ENCODE results near the gene LGALS1.
A peak's percentile ranks its signal among the peaks of the same experiment; 100 is the strongest.
"Not testable (repeated sequence)": the region's sequence is repeated elsewhere in the genome, so short reads cannot be mapped to it uniquely, and the experiment has no call there.

LGALS1 gene

GRCh38 chr22:37684803-37685615 is 9.6 kb downstream of the LGALS1 start:
- H3K4me3 ChIP-seq (ENCODE audit: low read depth, low read length), result no peak overlapping the region

GRCh38 chr22:37686002-37686982 is 10.9 kb downstream of the LGALS1 start, which contains the start of gene NOL12:
Gene NOL12, plus strand, starts transcription at chr22:37686343. Its CDS starts 50 bp downstream, at chr22:37686393.
- H3K4me3 ChIP-seq (ENCODE audit: low read depth, low read length), result peak within 1 kb of the TSS; percentile 94

- no peak overlapping the region for H3K4me3 ChIP-seq (ENCODE audit: low read depth, low read length)
These were observed 15.0 kb downstream of the LGALS1 start for GRCh38 chr22:37690407-37690806.

DNA sequence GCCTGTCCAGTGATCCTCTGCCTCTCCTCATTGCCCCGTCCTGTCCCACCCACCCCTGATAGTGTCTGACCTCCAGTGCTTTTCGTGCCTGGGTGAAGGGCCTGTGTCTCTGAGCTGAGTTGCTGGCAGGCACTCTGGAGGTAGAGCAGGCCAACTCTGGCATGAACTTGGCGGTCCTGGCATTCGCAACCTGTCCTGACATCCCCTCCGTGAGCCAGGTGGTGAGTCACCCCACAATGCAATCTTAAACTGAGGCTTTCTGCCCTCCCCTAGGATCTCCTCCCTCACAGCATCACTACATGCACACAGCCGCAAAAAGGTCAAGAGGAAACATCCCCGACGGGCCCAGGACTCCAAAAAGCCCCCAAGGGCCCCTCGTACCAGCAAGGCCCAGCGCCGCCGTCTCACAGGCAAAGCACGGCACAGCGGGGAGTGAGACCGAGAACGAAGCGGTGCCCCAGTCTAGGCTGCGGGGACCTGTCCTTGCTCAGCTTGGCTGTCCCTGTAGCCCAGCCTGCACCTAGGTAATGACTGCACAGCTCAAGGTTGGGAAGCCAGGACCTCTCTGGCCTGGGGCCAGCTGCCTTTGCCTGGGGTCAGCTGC is 15.6 kb downstream of the LGALS1 start:
- no peak overlapping the region for H3K4me3 ChIP-seq (ENCODE audit: low read depth, low read length)

DNA sequence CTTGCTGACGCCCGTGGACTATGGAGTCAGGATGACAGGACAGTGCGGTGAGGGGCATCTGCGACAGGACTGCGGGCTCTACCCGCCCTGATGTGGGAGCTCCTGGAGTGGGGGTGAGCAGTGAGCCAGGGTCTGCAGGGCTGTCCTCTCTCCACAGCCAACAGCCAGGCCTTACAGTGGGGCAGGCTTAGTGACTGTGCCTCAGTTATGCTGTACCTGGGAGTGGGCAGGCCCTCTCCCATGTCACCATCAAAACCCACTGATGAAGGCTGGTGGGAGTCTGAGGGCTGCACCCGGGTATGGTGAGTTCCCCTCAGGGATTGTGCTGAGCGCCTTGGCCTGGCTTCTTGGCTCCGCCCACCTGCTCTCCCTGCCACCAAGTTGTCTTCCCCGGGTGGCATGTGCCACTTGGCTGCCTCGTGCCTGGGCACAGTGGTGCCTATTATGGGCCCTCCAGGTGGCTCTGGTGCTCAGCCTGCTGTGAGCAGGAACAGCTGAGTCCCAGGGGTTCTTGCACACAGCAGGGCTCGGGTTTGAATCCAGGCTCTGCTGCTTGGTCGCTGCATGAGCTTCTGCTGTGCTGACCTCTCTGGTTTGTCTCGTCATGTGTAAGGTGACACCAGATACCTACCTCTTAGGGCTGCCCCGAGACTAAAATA is 17.3 kb downstream of the LGALS1 start:
- H3K4me3 ChIP-seq (ENCODE audit: low read depth, low read length), result no peak overlapping the region

GRCh38 chr22:37694131-37694530 is 18.7 kb downstream of the LGALS1 start:
- not testable (repeated sequence) for H3K4me3 ChIP-seq (ENCODE audit: low read depth, low read length)

GRCh38 chr22:37696260-37696656 is 20.8 kb downstream of the LGALS1 start:
- not testable (repeated sequence) for H3K4me3 ChIP-seq (ENCODE audit: low read depth, low read length)

- peak within 1 kb of the TSS; percentile 58 for H3K4me3 ChIP-seq (ENCODE audit: low read depth, low read length)
These were observed 21.5 kb downstream of the LGALS1 start, which contains the start of gene TRIOBP for GRCh38 chr22:37696657-37697537. Gene TRIOBP, plus strand, starts transcription at chr22:37697048. Its CDS starts 4,318 bp downstream, at chr22:37701366.

DNA sequence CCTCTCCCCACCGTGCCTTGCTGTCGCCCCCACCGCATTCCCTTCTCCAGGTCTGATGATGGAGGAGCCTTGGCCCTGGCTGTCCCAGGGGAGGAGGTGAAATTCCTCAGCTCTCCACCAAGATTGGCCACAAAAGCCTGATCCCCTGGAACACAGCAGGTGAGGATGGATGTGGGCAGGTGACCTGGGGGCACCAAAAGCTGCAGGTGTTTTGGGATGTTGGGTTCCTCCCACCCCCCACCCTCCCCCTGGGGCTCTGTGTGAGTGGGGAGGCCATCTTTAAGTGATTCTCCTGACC is 22.1 kb downstream of the LGALS1 start:
- peak overlapping the region; percentile 58 for H3K4me3 ChIP-seq (ENCODE audit: low read depth, low read length)

- H3K4me3 ChIP-seq (ENCODE audit: low read depth, low read length), result no peak overlapping the region
These were observed 25.8 kb downstream of the LGALS1 start for GRCh38 chr22:37701141-37701786.

- H3K4me3 ChIP-seq (ENCODE audit: low read depth, low read length), result no peak overlapping the region
These were observed 28.5 kb downstream of the LGALS1 start for GRCh38 chr22:37703906-37704305.

DNA sequence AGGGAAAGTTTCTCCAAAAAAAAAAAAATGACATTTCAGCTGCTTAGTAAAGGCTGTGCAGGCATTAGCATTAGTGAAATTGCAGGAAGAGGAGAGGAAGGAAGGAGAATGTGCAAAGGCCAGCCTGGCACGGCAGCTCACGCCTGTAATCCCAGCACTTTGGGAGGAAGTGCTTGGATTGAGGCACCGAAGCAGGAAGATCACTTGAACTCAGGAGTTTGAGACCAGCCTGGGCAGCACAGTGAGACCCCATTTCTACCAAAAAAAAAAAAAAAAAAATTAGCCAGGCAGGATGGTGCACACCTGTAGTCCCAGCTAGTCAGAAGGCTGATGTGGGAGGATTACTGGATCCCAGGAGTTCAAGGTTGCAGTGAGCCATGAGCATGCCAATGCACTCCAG is 29.2 kb downstream of the LGALS1 start:
- no peak overlapping the region for H3K4me3 ChIP-seq (ENCODE audit: low read depth, low read length)

- no peak overlapping the region for H3K4me3 ChIP-seq (ENCODE audit: low read depth, low read length)
These were observed 29.8 kb downstream of the LGALS1 start for GRCh38 chr22:37705205-37705604.

DNA sequence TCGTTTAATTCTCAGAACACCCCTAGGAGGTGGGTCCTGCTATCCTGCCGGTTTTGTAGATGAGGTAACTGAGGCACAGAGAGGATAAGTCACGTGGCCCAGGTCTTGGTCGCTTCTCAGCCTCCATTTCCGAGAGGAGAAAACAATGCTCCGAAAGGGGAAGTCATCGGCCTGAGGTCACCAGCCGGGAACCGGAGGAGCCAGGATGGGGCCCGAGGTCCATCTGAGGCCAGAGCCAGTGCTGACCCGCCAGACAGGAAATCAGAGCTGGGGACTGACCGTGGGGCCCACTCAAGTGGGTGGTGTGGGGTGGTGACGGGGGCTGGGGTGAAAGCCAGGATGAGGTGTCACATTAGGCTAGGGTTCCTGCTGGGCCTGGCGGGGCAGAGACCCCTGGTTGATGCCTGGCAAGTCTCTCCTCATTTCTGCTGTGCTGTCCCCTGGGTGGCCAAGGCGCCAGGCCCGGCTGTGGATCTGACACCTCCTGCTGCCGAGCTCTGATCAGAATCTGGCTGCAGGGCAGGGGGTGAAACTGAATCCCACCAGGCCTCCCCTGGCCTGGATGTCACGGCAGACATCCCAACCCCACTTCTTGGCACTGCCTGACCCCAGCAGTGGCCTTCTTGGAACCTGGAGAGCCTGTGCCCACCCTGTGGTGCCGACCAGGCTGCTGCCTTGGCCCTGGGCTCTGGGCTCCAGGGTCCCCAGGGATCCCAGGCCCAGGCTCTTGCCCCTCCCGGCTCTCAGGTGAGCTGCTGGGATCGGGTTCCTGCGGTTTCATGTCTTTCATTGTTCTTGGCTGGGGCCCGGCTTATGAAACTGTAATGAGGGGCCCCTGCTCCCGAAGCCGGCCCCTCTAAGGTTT is 33.4 kb downstream of the LGALS1 start:
- H3K4me3 ChIP-seq (ENCODE audit: low read depth, low read length), result no peak overlapping the region

DNA sequence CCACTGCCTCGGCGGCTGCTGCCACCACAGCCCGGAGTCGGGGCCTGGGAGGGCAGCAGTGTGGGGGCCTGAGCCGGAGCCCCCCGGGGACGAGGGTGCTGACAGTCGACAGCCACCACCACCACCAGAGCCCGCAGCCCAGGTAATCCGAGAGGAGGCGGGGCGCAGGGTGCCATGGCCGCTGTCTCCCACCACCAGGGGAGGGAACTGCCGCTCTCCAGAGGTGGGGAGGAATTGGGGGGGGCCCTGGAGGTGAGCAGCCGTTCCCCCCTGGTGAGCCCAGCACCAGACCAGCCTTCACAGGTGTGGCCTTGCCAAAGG is 34.0 kb downstream of the LGALS1 start:
- no peak overlapping the region for H3K4me3 ChIP-seq (ENCODE audit: low read depth, low read length)

DNA sequence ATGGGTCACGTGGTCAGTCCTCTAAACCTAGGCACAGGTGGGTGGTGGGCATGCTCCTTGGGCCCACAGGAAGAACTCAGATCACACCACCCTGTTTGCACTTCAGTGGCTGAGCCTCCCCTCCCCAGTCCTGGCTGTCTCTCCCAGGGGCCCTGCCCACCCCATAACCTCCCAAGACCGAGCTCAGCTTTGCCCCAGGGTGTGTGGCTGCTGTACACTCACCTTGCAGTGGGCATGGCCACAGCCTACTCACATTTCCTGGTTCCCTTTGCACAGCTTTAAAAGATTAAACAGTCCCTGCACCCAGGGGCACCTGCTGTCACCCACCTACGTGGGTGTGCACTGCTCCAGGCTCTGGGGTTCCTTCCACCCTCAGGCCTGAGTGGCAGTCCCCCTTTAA is 35.2 kb downstream of the LGALS1 start:
- H3K4me3 ChIP-seq (ENCODE audit: low read depth, low read length), result no peak overlapping the region

GRCh38 chr22:37711490-37711889 is 36.1 kb downstream of the LGALS1 start:
- H3K4me3 ChIP-seq (ENCODE audit: low read depth, low read length), result no peak overlapping the region

DNA sequence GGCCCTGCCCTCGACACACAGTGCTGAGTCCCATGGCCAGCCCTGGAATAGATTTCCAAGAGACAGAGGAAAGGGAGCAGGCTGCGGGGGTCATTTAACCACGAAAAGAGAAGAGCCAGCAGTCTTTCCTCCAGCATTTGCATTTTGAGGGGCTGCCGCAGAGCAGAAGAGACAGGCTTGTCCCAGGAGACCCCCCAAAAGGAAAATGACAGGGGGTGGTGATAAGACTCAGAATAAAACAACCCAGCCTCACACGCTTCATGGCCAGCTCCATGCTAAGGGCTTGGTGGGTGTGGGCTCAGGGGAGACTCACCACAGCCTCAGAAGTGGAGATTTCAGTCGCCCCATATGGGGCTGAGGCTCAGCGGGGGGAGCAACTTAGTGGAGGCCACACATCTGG is 38.3 kb downstream of the LGALS1 start:
- no peak overlapping the region for H3K4me3 ChIP-seq (ENCODE audit: low read depth, low read length)

GRCh38 chr22:37714634-37715033 is 39.2 kb downstream of the LGALS1 start:
- H3K4me3 ChIP-seq (ENCODE audit: low read depth, low read length), result no peak overlapping the region
